ENCODE measurements around the gene LY6G5C. TPM values are rescaled to one million over a fixed set of nuclear protein-coding genes. Genes with fewer than 3 reads are reported as not detected.

LY6G5C gene
- total and polyA plus RNA-seq, 2 of the 13 experiments (the other 11 are each of a cell fraction or from before 2014, with no cell fraction given) = 0.33 to 0.55 TPM

DNA sequence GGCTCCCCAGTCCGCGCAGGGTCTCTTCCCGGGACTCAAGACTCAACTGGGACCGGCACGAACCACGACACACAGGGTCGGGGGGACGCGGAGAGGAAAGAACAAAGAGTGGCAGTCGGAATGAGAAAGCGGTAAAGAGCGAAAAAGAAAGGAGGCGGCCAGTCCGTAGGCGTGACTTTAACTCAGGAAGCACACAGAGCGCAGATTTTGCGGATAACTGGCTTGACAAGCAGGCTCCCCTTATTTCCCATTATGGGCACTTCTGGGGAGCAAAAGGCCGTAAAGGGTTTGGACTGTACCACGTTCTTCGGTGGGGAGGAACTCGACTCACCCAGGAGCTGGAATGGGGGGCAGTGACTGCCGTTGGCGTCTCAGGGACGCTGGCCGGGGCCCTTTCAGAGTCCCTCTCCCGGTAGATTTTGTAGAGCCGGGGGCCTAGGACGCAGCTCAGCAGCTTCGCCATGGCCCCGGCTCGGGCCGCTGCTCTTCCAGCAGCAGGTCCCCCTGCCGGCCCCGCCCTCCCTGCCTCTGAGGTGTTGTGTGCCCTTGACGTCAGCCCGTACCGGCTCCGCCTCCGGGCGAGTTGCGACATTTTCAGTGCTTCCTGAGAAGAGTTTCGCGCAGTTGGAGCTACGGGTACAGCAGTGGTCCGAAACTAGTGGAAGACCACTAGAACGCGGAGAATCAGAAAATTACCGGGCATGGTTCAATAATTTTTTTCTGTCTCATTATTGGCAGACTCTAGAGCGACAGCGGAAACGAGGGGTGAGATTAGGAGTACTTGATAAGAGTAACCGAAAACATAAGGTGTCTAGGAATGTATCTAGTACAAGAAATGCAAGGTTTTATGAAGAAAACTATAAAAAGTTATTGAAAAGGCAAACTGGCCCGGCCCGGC is 22.2 kb upstream of the LY6G5C start, which contains the start of gene ABHD16A (continued):
- TF ChIP-seq MLLT10 (CRISPR knock-in tag; IDR thresholded peaks at IDR 0.05) = no peak
- no peak; the same call in 1 of the 2 replicates for TF ChIP-seq MEF2D (CRISPR knock-in tag; IDR thresholded peaks at IDR 0.05)
- TF ChIP-seq ZNF510 (CRISPR knock-in tag; IDR thresholded peaks at IDR 0.05; ENCODE audit: low read depth) = peak; percentile 39; the same call in 1 of the 2 replicates
- TF ChIP-seq, protein P1, sequence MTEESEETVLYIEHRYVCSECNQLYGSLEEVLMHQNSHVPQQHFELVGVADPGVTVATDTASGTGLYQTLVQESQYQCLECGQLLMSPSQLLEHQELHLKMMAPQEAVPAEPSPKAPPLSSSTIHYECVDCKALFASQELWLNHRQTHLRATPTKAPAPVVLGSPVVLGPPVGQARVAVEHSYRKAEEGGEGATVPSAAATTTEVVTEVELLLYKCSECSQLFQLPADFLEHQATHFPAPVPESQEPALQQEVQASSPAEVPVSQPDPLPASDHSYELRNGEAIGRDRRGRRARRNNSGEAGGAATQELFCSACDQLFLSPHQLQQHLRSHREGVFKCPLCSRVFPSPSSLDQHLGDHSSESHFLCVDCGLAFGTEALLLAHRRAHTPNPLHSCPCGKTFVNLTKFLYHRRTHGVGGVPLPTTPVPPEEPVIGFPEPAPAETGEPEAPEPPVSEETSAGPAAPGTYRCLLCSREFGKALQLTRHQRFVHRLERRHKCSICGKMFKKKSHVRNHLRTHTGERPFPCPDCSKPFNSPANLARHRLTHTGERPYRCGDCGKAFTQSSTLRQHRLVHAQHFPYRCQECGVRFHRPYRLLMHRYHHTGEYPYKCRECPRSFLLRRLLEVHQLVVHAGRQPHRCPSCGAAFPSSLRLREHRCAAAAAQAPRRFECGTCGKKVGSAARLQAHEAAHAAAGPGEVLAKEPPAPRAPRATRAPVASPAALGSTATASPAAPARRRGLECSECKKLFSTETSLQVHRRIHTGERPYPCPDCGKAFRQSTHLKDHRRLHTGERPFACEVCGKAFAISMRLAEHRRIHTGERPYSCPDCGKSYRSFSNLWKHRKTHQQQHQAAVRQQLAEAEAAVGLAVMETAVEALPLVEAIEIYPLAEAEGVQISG (CRISPR knock-in tag; IDR thresholded peaks at IDR 0.05) = peak; percentile 90
- TF ChIP-seq NFKB2 (CRISPR knock-in tag; IDR thresholded peaks at IDR 0.05; ENCODE audit: borderline replicate concordance) = peak; percentile 60; the same call in 1 of the 2 replicates
- TF ChIP-seq HOXA5 (CRISPR knock-in tag; IDR thresholded peaks at IDR 0.05) = peak; percentile 75; the same call in 1 of the 2 replicates
- TF ChIP-seq, protein P2, sequence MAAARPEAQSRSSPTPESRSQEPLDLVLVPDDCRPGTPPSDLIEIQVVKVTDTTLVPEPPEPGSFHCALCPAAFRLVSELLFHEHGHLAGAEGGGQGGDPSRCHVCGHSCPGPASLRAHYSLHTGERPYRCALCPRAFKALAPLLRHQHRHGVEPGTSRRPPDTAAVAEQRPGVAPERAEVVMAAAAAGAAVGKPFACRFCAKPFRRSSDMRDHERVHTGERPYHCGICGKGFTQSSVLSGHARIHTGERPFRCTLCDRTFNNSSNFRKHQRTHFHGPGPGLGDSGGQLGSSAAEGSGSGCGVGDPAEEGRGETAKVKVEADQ (CRISPR knock-in tag; IDR thresholded peaks at IDR 0.05; ENCODE audit: borderline replicate concordance) = 0 out of 2 replicates have a peak, but pooled peaks have one; percentile 22
- TF ChIP-seq ZNF383 (CRISPR knock-in tag; IDR thresholded peaks at IDR 0.05; ENCODE audit: borderline replicate concordance) = no peak
- TF ChIP-seq NFKBIZ (CRISPR knock-in tag; IDR thresholded peaks at IDR 0.05) = 0 out of 2 replicates have a peak, but pooled peaks have one; percentile 66
- 0 out of 2 replicates have a peak, but pooled peaks have one; percentile 27 for TF ChIP-seq NR2F6 (IDR thresholded peaks at IDR 0.05)
- TF ChIP-seq NR2F6 (CRISPR knock-in tag; IDR thresholded peaks at IDR 0.05) = 0 out of 2 replicates have a peak, but pooled peaks have one; percentile 8
- TF ChIP-seq MTA1 (CRISPR knock-in tag; IDR thresholded peaks at IDR 0.05; ENCODE audit: borderline replicate concordance) = peak; percentile 67; the same call in 1 of the 2 replicates
- TF ChIP-seq RBFOX2 (IDR thresholded peaks at IDR 0.05; ENCODE audit: low read depth, low read length) = peak; percentile 86
- TF ChIP-seq, protein P3, sequence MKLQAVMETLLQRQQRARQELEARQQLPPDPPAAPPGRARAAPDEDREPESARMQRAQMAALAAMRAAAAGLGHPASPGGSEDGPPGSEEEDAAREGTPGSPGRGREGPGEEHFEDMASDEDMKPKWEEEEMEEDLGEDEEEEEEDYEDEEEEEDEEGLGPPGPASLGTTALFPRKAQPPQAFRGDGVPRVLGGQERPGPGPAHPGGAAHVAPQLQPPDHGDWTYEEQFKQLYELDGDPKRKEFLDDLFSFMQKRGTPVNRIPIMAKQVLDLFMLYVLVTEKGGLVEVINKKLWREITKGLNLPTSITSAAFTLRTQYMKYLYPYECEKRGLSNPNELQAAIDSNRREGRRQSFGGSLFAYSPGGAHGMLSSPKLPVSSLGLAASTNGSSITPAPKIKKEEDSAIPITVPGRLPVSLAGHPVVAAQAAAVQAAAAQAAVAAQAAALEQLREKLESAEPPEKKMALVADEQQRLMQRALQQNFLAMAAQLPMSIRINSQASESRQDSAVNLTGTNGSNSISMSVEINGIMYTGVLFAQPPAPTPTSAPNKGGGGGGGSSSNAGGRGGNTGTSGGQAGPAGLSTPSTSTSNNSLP (IDR thresholded peaks at IDR 0.05; ENCODE audit: low read depth, low read length) = peak; percentile 45; the same call in 1 of the 2 replicates
- no peak for TF ChIP-seq TEAD2 (CRISPR knock-in tag; IDR thresholded peaks at IDR 0.05)
- TF ChIP-seq FOXO1 (CRISPR knock-in tag; IDR thresholded peaks at IDR 0.05) = peak; percentile 56; the same call in 1 of the 2 replicates
